IPS-NIHi7 (cell line): ENCODE results near the gene LCOR.
"Not testable (repeated sequence)": the region's sequence is repeated elsewhere in the genome, so short reads cannot be mapped to it uniquely, and the experiment has no call there.

ENCODE experiments used
- DNase-seq: peaks from one replicate; pipeline ENCODE4 v3.0.0; 2012; ENCODE audit warnings: mixed read lengths; ENCODE audit errors: extremely low spot score

The LCOR gene

DNA sequence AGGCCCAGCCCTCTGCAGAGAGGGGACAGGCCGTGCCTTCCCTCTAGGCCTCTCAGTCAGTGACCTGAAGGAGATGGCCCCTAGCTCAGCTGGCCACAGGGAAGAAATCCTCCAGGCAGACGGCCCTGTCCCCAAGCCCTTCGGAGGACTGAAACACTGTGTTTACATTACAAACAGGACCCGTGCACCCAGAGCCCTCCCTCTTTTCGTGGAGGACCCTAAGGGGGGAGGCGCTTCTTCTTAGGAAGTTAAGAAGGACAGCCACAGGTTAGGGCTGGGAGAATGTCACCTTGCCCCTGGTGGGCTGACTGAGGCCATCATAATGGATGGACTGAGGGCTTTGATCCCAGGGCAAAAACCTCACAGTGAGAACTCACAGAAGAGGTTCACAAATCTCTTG, 198.8 kb downstream of the LCOR start:
- DNase-seq: no peak

DNA sequence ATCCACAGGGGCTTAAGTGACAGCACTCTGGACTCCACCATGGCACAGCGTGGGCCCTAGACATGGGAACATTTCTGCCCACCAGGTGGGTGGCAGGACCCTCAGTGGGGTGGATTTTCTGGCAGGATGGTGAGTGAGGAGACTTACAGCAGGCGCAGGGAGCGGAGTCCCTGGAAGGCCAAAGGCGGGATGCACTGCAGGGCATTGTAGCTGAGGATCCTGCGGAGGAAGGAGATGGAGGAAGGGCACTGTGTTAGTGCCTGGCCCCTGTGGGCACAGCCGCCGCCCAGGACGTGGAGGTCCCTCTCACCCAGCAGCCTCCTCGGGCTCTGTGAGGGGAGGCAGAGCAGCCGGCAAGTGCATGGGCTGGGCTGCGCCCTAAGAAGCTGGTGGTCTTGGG, 199.4 kb downstream of the LCOR start:
- no peak for DNase-seq

DNA sequence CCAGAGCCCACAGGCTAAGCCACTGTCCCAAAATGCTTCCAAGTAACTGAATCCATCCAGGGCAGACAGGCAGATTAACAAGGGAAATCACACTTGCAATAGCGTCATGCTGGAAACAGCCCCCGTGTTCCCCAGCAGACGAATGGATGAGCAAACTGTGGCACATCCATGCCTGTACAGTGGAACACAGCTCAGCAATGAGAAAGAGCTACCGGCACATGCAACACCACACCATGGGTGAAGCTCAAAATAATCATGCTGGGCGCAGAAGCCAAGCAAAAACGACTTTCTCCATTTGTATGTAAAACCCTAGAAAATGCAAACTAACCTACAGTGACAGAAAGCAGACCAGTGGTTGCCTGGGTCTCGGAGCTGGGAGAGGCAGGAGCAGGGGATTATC, 200.5 kb downstream of the LCOR start:
- no peak for DNase-seq

DNA sequence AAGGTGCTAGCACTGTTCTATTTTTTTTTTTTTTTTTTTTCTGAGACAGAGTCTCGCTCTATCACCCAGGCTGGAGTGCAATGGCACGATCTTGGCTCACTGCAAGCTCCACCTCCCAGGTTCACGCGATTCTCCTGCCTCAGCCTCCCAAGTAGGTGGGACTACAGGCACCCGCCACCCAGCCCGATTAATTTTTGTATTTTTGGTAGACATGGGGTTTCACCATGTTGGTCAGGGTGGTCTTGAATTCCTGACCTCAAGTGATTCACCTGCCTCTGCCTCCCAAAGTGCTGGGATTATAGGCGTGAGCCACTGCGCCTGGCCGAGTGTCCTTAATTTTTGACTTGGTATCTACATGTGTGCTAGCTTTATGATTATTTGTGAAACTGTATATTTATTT, 201.7 kb downstream of the LCOR start:
- DNase-seq: not testable (repeated sequence)

DNA sequence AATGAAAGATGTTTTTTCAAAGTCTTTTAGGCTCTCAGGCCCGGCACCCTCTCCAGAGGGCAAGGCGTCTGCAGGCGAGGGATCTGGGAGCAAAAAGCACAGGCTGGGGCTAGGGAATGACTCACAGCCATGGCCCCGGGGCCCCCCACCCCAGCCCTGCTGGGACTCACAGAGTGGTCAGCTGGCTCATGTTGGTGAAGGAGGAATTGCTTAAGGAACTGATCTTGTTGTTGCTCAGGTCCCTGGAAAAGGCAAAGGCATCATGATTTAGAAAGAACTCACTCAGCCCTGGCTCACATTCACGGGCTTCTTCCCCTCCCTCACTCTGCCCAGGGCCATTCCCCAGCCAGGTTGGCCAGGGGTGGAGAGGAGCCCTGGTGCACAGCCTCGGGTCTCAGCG, 202.2 kb downstream of the LCOR start:
- no peak for DNase-seq

DNA sequence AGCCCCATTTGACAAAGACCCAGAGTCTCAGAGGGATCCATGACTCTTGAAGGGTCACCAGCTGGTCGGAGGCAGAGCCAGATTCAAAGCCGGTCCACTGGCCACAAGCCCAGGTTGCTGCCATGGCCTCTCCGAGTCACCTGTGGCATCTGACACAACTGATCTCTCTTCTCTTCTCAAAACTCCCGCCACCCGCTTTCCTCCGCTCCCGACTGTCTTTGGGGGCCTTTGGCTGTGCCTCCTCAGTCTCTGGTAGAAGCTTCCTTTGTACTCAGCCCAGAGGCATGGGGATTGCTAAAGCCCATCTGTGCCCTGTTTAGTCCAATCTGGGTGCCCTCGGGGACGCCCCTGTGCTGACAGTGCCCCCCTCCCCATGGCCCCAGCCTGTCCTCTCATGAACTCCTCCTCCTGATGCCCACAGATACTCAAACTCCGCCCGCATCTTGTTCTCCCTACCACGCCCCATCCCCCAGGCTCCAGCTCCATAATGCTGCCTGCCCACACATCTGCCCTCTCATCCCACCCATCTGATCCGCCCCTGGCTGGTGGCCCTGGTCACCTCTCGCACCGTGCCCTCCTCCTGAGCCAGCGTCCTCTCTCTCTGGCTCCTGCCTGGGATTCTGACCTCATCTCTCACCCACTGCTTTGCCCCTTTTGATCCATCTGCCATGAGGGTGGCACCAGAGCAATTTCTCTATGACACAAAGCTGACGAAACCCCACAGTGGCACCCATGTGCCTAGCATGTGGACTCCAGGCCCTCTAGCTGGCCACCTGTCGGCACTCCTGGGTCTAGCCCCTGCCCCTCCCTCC, 203.1 kb downstream of the LCOR start:
- no peak for DNase-seq

DNA sequence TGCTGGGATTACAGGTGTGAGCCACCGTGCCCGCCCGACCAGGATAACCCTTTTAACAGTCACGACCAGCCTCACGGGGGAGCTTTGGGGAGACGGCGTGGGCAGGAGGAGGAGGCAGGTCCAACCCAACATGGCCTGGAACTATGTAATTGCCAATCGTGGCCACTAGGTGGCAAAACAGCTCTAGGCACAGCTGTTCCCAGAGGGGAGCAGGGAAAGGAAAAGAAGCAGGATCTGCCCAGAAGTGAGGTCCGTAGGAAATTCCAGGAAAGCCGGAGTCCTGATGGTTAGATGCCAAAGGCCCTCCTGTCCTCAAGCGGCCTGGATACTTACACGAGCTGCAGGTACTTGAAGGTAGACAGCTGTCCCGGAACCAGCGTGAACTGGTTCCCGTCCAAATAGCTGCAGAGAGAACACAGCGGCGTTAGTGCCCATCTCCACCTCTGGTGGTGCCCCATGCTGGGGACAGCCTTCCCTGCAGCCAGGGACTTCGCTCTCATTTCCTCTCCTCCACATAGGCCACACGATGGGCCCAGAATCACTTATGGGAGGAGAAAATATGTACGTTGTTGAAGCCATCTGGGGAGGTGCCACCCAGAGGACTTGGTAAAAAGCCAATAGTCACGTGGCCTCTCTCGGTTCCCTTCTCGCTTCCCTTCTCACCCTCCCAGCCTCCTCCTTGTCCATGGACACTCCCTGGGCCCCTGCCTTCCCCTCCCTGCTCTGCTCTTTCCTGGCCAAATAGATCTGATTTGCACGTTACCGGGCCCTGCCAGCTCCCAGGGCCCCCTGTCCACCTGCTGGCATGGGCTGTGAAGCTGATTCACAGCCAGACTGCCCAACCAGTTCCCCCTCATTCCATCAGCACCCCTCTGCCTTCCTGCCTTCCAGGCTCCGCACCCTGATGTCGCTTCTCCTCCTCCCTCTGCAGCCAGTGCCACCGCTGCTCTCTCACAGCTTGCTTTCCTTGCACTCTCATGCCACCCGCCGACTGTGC, 205.6 kb downstream of the LCOR start:
- DNase-seq: peak; percentile 93

DNA sequence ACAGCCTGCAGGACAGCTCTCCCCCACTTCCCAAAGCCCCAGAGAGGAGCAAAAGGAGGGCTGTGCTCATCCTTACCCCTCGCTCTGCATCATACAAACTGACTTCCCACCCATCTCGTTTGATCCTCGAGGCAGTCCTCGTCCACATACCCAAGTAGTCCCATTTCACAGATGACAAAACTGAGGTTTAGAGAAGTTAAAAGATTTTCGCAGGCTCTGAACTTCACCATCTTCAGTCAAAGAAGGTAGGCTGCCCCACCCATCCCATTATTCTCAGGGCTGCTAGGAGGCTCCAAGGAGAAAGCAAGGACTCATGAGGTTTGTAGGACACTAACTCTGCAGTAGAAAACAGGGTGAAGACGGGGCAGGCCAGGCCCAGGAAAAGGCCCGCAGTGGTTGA, 206.6 kb downstream of the LCOR start:
- no peak for DNase-seq

DNA sequence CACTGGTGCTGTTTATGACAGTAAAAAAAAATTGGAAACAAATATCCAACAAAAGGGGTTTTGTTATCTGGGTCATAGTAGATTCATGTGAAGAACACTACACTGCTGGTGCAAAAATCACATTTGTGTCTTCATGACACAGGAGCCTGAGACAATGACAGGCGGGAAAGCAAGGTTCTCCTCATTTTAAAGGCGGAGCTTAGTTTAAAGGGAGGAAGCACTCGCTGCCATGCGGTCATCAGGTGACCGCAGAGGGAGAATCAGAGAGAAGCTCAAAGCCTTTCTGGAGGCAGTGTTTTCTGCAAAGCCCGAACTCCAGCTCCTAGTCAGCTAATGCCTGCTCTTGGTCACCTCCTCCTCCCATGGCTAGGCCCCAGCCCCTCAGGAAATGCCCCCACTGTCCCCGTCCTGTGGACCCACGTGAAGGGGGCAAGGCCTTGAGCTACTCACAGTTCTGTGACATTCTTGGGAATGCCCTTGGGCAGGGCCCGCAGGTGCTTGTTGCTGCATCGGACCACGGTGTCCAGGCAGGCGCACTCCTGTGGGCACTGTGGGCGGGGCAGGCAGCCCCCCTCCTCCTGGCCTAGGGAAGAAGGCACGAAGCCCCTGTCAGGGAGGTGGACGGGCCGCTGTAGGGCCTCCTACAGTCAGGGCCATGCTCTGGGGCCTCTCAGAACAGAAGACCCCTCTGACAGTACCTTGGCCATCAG, 207.6 kb downstream of the LCOR start:
- no peak for DNase-seq

DNA sequence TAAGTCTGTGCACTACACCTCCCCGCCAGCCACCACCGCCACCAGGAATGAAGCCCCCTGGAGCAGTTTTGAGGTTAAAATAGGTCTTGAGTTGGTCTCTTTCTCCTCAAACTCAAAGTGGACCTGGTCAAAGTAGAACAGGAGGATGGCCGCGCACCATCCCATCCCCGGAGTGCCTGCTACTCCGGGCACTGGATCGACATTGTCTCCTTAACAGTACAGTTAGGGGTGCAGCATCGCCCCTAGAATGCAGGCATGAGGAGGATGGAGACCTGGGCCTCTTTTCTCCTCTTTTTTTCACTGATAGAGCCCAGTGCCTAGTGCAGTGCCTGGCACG, 208.1 kb downstream of the LCOR start:
- DNase-seq: no peak

DNA sequence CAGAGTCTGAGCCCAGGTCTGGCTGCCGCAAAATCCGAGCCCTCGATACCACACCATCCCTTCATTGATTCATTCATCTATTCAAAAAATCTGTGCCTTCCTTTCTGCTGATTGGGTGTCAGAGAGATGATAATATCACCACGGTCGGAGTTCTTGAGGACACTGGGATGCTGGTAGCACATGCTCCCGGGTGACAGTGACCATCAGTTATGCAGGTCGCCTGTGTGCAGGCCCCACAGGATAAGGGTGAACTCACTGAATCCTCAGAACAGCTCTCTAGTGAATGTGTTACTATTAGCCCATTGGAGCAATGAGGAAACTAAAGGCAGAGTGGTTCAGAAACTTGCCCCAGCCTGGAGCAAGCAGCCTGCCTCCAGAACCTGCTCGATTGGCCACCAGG, 208.6 kb downstream of the LCOR start:
- no peak for DNase-seq

DNA sequence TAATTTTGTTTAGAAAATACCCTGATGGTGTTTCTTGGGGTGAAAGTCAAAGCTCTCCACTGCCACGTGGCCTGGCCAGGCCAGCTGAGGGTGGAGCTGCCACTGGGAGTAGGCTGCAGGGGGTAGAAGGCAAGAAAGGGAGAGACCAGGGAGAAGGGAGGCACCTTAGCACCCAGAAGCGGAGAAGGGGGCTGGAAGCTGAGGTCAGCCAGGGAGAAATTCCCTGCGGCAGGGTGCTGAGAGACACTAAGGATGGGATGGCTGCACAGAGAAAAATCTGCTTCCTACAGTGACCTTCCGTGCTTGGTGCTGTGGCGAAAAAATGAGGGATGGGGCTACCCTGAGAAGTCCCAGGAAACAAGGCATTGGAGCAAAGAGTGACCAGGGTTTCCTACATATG, 210.0 kb downstream of the LCOR start:
- no peak for DNase-seq

DNA sequence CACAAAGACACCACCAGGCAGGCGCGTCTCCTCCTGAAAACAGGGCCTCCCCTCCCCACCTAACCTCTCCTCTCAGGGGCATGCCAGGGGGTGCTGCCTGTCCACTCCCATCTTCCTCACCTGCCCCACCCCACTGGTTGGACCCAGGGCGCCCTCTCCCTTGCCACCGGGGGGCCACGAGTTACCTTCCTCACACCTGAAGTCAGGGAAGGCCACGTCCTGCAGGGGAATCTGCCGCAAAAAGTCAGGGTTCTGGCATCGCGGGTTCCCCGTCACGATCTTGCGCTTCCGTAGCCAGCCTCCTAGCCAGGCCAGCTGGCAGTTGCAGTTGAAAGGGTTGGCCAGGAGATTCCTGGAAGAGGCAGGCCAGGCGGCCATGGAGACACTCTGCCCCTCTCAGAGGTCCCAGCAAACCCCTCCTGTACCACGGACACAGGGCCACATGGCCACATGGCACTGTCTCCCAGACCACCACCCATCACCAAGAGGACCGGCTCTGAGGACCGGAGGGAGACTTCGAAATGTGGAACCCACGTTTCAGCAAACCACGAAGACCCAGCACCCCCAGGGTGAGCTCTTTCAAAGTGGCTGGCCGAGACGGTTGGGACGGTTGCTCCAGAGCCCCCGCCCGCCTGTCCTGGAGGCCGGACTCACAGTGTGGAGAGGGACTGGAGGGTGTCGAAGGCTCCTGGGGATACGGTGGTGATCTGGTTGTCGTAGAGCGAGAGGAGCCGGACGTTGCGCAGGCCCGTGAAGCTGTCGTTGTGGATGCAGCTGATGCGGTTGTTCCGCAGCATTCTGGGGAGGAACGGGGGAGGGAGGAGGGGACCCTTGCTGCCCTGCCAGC, 210.8 kb downstream of the LCOR start:
- no peak for DNase-seq

DNA sequence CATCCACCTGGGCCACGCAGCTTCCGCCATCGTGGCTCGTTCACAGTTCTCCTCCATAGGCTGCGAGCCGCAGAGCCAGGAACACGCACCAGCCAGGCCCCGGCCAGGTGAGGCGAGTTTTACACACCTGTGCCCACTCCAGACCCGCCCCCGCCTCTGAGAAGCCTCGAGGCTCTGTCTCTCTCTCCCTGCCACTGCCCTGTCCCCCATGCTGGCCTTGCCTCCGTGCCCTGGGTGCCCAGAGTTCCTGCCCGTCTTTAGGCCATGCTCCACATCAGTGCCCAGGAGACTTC, 211.4 kb downstream of the LCOR start:
- no peak for DNase-seq
